Renal cortex interstitium (tissue), 15 donors: Measurements from ENCODE around the gene XYLT1. TPM values are rescaled to one million over a fixed set of nuclear protein-coding genes. Genes with fewer than 3 reads are reported as not detected.
"Not testable (repeated sequence)": the region's sequence is repeated elsewhere in the genome, so short reads cannot be mapped to it uniquely, and the experiment has no call there.

Experiments used
- DNase-seq, 11 donors: peaks; one replicate each; pipeline ENCODE4 v3.0.0-alpha.2; 2013; ENCODE audit warnings: low read depth in 9 of 11, low spot score in 4 of 11; ENCODE audit errors: extremely low read depth in 1 of 11
- long read RNA-seq, 16 experiments: transcript quantifications; one replicate each; lab custom pipeline, GENCODE V29; 2026
- polyA plus RNA-seq, 3 donors: library from polyadenylated mRNA; unstranded; fragments of 120-200 nt; gene quantifications; one replicate each; pipeline ENCODE4 v1.2.1, GENCODE V29; 2013; ENCODE audit not compliant: insufficient read length in 3 of 3

The XYLT1 gene, protein sequence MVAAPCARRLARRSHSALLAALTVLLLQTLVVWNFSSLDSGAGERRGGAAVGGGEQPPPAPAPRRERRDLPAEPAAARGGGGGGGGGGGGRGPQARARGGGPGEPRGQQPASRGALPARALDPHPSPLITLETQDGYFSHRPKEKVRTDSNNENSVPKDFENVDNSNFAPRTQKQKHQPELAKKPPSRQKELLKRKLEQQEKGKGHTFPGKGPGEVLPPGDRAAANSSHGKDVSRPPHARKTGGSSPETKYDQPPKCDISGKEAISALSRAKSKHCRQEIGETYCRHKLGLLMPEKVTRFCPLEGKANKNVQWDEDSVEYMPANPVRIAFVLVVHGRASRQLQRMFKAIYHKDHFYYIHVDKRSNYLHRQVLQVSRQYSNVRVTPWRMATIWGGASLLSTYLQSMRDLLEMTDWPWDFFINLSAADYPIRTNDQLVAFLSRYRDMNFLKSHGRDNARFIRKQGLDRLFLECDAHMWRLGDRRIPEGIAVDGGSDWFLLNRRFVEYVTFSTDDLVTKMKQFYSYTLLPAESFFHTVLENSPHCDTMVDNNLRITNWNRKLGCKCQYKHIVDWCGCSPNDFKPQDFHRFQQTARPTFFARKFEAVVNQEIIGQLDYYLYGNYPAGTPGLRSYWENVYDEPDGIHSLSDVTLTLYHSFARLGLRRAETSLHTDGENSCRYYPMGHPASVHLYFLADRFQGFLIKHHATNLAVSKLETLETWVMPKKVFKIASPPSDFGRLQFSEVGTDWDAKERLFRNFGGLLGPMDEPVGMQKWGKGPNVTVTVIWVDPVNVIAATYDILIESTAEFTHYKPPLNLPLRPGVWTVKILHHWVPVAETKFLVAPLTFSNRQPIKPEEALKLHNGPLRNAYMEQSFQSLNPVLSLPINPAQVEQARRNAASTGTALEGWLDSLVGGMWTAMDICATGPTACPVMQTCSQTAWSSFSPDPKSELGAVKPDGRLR
- 10 to 100 TPM in 1 of 3 donors, 1 to 10 TPM in 2; 6.8 to 10.5 (median 7.8) TPM for polyA plus RNA-seq
- long read RNA-seq, donor 1, result 0 reads
- long read RNA-seq, donor 2, result 0 reads
- long read RNA-seq, donor 3, partial matches to known transcripts, result 0 of 1 reads
- long read RNA-seq, donor 3, other reads (novel, unspliced or antisense), result 0 of 1 reads
- long read RNA-seq, donor 4, full-length matches to known transcripts, result 1 of 1 reads
- long read RNA-seq, donor 4, partial matches to known transcripts, result 0 of 1 reads
- long read RNA-seq, donor 4, other reads (novel, unspliced or antisense), result 0 of 1 reads
- long read RNA-seq, donor 5, result 0 reads
- long read RNA-seq, donor 6, result 0 reads
- long read RNA-seq, donor 7, result 0 reads
- long read RNA-seq, donor 8, result 0 reads
- long read RNA-seq, donor 9, result 0 reads
- long read RNA-seq, donor 10, result 0 reads
- long read RNA-seq, donor 11, result 0 reads
- long read RNA-seq, donor 12, result 0 reads
- long read RNA-seq, donor 13, result 0 reads
- long read RNA-seq, donor 14, full-length matches to known transcripts, result 1 of 1 reads
- long read RNA-seq, donor 14, partial matches to known transcripts, result 0 of 1 reads
- long read RNA-seq, donor 14, other reads (novel, unspliced or antisense), result 0 of 1 reads
- long read RNA-seq, donor 15, result 0 reads
- long read RNA-seq, donor 16, partial matches to known transcripts, result 0 of 1 reads
- long read RNA-seq, donor 16, other reads (novel, unspliced or antisense), result 0 of 1 reads

DNA sequence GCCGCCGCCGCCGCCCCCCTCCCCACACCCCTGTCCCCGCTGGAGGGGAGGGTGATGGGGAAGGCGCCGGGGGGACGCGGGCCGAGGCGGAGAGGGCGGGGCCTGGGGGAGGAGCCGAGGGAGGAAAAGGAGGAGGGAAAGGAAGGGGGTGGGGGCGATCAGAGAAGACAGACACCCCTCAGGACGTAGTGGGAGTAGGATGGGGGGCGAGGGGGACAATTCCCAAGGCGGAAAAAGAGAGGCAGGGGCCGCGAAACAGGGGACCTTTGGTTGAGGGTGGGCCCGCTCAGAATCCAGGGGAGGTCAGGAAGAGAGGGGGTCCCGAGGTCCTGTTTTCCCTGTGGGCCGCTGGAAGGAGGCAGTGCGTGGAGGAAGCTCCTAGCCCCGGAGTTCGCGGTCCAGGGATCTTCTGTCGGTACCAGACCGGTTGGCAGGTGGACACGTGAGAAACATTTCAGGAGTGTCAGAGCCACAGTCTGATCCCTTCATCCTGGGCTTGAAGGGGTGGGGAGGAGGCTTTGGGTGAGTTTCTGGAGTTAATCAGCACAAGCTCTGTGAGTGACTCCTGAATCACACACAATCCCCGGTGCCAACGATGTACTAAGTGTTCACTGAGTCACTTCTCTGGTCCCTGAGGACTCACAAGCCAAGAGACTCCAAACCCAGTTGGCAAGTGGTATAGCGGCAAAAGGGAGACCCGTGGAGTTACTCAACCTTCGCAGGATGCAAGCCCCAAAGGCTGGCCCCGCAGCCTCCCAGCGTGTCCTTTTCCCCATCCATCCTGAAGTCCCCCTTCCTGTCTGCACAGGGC lies at the start of gene XYLT1:
Gene XYLT1, minus strand, starts transcription at position 53 of the 811 bp plus-strand sequence. CDS start 164 bp downstream, outside the sequence.
- peak in 2 of 11 donors; percentile 39 to 57 for DNase-seq

DNA sequence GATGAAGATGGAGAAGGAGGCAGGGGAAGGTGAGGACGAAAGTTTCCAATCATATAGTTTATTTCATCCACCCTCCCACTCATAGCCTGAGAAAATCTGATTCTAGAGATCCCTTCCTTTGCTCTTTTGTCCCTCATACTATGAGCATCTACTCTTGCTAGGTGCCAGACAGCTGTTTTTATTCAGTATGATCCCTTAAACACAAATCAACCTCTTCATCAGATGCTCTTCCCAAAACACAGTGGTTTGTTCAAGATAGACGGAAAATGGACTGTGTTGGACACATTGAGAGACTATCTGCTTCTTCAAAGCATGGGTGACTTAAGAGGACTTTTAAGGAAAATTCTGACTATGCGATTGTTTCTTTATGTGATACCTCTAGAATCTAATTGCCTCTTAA lies 49.4 kb upstream of the XYLT1 start:
- no peak for DNase-seq

DNA sequence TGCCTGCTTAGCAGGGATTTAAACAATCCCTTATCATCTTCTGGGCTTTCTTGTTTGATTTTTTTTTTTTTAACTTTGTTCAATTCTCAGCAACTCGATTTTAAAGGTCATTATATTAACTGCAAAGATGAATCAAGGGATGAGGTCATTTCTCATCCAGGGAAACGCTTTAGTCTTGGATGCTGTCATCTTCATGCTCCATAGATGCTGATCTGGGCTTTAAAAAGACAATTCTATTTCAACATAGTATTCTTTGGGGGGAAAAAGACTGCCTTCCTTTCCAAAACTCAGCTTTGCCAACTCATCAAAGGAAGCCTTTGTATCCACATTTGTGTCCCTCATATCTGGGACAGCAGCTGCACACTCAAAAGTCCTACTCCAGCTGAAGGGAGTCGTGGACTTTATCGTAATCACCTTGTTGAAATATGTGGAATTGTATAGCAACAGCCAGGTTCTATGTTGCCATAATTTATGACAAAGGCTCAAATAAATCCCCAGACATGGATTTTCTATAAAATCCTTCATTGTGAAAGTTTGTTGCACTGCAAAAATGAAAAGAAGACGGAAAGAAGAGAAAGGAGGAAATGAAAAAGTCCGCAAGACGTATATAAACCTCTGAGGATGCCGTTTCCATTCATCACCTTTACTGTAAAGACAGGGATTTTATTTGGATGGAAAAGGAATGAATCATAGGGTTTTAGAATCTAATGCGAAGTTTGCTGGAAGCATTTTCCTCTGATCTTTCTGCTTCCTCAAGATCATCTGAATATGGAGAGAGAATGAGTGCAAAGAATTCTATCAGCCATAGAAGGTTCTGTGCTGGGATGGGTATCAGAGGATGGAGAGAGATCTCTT lies 48.6 kb upstream of the XYLT1 start:
- no peak for DNase-seq

DNA sequence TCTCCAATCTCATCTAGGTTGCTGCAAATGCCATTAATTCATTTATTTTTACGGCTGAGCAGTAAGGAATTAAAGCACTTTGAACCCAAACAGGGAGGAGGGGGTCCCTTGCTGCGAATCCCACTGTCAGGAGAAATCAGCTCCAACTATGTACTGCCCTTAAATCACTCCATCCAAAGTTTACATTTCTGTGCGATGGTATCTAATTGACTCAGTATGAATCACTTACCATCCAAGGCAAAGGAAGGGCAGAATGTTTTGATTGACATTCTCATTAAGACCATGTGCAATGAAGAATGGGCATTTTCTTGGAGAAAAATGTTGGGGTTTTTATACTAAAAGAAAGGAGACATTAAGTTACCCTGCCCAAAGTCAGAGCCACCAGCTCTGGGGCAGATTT lies 47.7 kb upstream of the XYLT1 start:
- DNase-seq, result no peak

DNA sequence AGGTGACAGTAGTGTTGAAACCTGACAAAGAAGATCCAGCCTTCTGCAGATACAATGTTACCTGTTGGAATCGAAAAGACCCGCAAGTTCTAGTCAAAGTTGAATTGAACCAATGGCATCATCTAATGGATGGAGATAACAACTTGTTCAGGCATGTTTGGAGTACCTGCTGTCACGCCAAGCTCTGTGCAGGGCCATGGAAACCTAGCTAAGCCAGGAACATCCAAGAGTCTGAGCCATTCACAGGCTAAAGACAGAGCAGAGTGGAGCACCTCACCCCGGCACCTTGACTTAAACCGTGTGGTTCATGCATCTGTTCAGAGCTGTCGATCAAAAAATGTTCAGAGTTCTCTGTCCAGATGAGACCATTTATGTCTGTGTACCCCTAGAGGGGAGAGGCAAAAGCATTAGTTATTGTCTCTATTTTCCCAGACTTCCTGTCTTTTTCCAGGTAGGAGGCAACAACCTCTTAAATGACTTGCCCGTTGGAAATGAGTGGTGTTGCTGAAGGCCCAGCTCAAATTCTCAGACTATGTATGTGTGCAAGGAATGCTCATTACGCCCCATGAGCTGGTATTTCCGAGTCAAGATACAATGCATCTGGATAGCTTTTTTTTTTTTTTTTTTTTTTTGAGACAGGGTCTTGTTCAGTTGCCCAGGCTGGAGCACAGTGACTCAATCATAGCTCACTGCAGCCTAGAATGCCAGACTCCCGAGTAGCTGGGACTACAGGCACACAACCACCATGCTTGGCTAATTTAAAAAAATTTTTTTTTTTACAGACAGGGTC lies 44.9 kb upstream of the XYLT1 start:
- DNase-seq, result no peak

DNA sequence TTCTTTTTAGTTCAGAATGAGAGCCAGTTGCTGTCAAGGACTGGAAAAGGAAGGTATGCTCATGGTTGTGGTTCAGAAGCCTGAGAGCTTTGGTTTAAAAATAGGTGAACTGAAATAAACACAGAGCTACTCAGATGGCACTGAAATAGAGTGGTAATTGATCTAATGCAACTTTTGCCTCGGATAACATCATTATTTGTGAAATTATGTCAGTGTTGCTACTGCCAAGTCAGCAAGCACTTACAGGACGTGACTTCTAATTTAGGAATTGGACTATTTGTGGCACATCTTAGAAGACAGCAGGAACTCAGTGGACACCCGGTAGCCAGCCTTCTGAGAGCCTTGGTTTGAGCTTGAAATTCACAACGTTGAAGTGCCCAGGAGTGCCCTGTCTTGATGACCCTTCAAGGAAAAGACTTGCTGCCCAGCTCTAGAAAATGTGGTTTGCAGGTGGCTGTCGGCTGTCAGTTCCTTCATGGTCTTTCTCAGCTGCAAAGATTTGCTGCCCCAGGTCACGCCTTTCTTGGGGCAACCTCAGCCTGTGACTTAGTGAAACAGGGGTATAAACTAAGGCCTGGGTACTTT lies 42.0 kb upstream of the XYLT1 start:
- DNase-seq, result no peak

DNA sequence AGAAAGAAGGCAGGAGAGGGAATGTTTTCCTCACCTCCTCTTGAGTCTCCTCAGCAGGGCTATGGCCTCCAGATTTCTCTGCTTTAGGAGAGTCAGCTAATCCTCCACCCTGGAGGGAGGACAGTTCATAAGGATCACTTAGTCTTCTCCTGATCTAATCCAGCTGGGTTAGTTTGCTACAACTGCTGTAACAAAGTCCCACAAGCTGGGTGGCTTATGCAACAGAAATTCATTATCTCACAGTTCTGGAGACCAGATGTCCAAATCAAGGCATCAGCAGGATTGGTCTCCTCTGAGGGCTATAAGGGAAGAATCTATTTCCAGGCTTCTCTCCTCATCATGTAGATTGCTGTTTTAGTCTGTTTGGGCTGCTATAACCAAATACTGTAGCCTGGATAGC lies 40.6 kb upstream of the XYLT1 start:
- DNase-seq, result no peak

DNA sequence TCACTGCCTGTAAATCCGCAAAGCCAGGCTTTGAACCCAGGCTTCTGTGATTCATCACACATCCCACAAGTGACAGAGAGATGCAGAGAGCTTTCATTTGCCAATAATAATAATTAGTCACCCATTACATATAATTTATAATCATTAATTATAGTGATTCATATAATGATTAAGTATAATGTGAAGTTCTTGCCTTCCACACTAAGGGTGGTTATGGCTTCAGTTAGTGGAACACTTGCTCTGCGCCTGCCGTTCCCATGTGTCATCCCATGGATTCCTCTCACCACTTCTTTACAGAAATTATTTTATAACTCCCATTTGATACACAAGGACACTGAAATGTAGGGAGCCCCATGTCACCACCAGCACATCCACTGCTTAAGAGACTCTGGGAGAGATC lies 39.8 kb upstream of the XYLT1 start:
- no peak for DNase-seq

DNA sequence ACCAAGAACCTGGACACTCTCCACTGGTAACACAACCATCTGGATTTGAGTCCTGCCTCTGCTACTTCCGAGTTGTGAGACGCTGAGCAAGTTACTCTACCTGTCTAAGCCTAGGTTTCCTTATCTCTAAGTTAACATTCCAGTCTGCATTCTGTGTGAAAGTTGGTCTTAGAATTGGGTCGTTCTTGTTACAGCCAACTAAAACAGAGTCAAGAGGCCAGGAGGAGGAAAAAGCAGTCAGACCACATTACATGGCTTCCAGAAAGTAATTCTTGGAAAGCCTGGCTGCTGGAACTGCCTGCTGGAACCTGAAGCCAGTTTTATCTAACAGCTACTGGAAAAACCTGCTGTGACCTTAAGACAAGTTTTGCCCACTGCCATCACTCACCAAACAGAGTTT lies 38.4 kb upstream of the XYLT1 start:
- no peak for DNase-seq

DNA sequence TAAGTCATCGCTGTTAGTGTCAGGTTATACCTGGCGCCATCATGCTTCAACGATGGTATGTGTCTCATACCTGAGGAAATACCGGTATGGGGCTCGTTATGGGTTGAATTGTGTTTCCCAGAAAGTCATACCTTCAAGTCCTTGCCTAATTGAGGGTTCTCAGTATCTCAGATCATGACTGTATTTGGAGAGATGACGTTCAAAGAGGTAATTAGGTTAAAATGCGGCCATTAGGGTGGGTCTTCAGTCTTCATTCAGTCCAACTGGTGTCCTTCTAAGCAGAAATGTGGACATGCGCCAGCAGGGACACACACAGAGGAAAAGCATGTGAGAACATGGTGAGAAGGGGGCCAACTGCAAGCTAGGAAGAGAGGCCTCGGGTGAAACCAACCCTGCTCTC lies 37.5 kb upstream of the XYLT1 start:
- no peak for DNase-seq

DNA sequence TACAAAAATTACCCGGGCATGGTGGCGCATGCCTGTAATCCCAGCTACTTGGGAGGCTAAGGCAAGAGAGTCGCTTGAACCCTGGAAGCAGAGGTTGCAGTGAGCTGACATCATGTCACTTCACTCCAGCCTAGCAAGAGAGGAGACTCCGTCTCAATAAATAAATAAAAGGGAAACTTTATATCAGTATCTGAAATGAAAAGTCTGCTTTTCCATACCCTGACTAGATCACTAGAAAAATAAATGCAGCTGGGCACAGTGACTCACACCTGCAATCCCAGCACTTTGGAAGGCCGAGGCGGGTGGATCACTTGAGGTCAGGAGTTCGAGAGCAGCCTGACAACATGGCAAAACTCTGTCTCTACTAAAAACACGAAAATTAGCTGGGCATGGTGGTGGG lies 36.8 kb upstream of the XYLT1 start:
- DNase-seq, result not testable (repeated sequence)

DNA sequence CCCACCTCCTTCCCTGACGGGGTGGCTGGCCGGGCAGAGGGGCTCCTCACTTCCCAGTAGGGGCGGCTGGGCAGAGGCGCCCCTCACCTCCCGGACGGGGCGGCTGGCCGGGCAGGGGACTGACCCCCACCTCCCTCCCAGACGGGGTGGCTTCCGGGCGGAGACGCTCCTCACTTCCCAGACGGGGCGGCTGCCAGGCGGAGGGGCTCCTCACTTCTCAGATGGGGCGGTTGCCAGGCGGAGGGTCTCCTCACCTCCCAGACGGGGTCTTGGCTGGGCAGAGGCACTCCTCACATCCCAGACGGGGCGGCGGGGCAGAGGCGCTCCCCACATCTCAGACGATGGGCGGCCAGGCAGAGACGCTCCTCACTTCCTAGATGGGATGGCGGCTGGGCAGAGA lies 35.1 kb upstream of the XYLT1 start:
- DNase-seq, result not testable (repeated sequence)

DNA sequence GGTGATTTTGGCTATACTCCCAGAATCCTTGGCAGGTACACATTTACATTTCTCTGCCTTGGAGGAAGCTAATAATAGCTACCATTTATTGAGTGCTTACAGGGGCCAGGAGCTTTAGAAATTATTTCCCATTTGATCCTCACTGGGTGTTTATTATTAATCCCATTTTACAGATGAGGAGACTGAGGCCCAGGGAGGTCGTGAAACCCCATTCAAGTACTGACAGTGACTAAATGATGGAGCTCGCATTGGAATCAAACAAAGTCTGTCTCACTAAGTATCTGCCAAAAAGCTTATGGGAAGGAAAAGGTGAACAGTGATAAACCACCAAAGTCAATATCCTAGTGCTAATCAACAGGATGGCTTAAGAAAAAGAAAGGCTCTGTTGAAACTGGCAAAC lies 33.3 kb upstream of the XYLT1 start:
- no peak for DNase-seq

DNA sequence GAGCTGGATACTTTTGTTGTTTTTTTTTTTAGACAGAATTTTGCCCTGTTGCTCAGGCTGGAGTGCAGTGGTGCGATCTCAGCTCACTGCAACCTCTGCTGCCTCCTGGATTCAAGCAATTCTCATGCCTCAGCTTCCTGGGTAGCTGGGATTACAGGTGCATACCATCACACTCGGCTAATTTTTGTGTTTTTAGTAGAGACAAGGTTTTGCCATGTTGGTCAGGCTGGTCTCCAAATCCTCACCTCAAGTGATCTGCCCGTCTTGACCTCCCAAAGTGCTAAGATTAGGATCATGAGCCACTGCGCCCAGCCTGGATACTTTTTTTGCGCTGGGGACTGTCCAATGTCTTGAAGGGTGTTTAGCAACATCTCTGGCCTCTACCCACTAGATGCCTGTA lies 32.6 kb upstream of the XYLT1 start:
- no peak for DNase-seq

DNA sequence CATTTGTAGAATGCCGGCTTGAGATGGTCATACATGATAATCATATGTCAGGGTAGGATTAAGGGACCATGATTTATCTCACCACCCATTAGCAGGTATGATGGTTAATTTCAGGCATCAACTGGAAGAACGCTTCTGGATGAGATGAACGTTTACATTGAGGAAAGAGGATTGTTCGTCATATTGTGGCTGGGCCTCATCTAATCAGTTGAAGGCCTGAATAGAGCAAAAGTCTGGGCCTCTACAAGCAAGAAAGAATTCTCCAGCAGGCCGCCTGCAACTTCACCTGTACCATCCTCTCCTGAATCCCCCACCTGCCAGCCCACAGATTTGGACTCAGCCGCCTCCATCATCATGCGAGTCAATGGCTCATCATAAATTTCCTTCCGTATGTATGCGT lies 30.6 kb upstream of the XYLT1 start:
- no peak for DNase-seq
